Testis (tissue), 3 donors: Measurements from ENCODE around the gene ADSS1. TPM values are rescaled to one million over a fixed set of nuclear protein-coding genes. Genes with fewer than 3 reads are reported as not detected.

Source experiments
- DNase-seq: peaks from one replicate; pipeline ENCODE4 v3.0.0-alpha.2; 2019
- H3K27ac ChIP-seq, 2 donors: fragments of 200-600 bp; sonication (generic); one replicate each; pipeline ENCODE4 v1.5.1; 2019
- H3K27me3 ChIP-seq: fragments of 200-600 bp; sonication (generic); one replicate; pipeline ENCODE4 v1.5.1; 2019
- H3K36me3 ChIP-seq: fragments of 200-600 bp; sonication (generic); one replicate; pipeline ENCODE4 v1.5.1; 2017; ENCODE audit warnings: low read depth; ENCODE audit errors: missing control alignments
- H3K4me1 ChIP-seq: fragments of 200-600 bp; sonication (generic); one replicate; pipeline ENCODE4 v1.5.1; 2019
- H3K4me3 ChIP-seq, 2 donors: fragments of 200-600 bp; sonication (generic); one replicate each; pipeline ENCODE4 v1.5.1; 2017 to 2019
- H3K9me3 ChIP-seq: fragments of 200-600 bp; sonication (generic); one replicate; pipeline ENCODE4 v1.5.1; 2017
- CTCF ChIP-seq, 3 experiments: fragments of 450-650 bp in 2 of 3; fragments of 200-600 bp in 1 of 3; sonication (generic) in 1 of 3; IDR thresholded peaks; one replicate each; pipeline ENCODE4 v1.5.1; 2016 to 2019; ENCODE audit warnings: antibody characterized with exemption in 3 of 3, mild to moderate bottlenecking in 2 of 3, moderate library complexity in 1 of 3
- POLR2A ChIP-seq: fragments of 450-650 bp; IDR thresholded peaks from one replicate; pipeline ENCODE4 v1.6.1; 2017; ENCODE audit warnings: antibody characterized with exemption, mild to moderate bottlenecking, moderate library complexity
- WGBS, 2 donors: methylation state at CpG; one replicate each; pipeline ENCODE4 v1.1.5; 2018; 5-methylcytosine and 5-hydroxymethylcytosine counted together
- intact Hi-C: fragments of 100-400 bp; cut with DNase I; formaldehyde crosslinking; loops from one replicate; pipeline ENCODE4 v1.15.1; 2023; ENCODE audit warnings: low total_unique reads
- polyA plus RNA-seq: library from polyadenylated mRNA; stranded (reverse); fragments of 350-450 nt; fragmentation: Illumina TruSeq; extraction: RNeasy Lipid Tissue Mini Kit (QIAGEN cat#74804); gene quantifications from one replicate; pipeline ENCODE4 v1.2.3, GENCODE V29; 2014; ENCODE audit warnings: low read depth, low replicate concordance; ENCODE audit not compliant: insufficient read depth
- total RNA-seq, 2 donors: library from RNA; depleted of rRNA; stranded (reverse); fragments of >200 nt; gene quantifications; one replicate each; pipeline ENCODE4 v1.2.3, GENCODE V29; 2016

ADSS1 gene
- total and polyA plus RNA-seq, 3 donors from 2014 or later = 48.7 to 79.6 (median 79.4) TPM

- WGBS, 2 donors = 50 to 58% methylated on average over 18 to 26 of the region's 26 CpGs
- Histone ChIP-seq H3K27me3 (no peaks in the 10 kb centered on the region), H3K27ac (peak overlapping the region; percentile 35 to 71), H3K4me1 (peaks cover 45% of the 10 kb centered on the region), H3K9me3 (no peaks in the 10 kb centered on the region), H3K4me3 (no peak overlapping the region), H3K36me3 (no peaks in the 10 kb centered on the region)
- intact Hi-C loops = no loop called here
- TF ChIP-seq POLR2A (no peak), CTCF (IDR thresholded peaks at IDR 0.05) (no peak)
- peak; percentile 59 for DNase-seq
These were observed 43.0 kb upstream of the ADSS1 start for GRCh38 chr14:104680806-104681688.

GRCh38 chr14:104681689-104682074 lies 42.3 kb upstream of the ADSS1 start:
- DNase-seq = peak; percentile 79
- Histone ChIP-seq H3K4me3 (no peak overlapping the region), H3K36me3 (no peaks in the 10 kb centered on the region), H3K27ac (peak overlapping the region; percentile 35 to 71), H3K27me3 (no peaks in the 10 kb centered on the region), H3K4me1 (peaks cover 45% of the 10 kb centered on the region), H3K9me3 (no peaks in the 10 kb centered on the region)
- 33 to 63% methylated on average over 11 of the region's 11 CpGs for WGBS, 2 donors
- intact Hi-C loops = no loop called here
- TF ChIP-seq POLR2A = no peak
- no peak for TF ChIP-seq CTCF (IDR thresholded peaks at IDR 0.05)

- WGBS, 2 donors = 68 to 78% methylated on average over 12 of the region's 12 CpGs
- DNase-seq = no peak
- peak overlapping the region in 1 of 2 donors; percentile 71 for H3K27ac ChIP-seq
- no peaks in the 10 kb centered on the region for H3K27me3 ChIP-seq
- H3K36me3 ChIP-seq = no peaks in the 10 kb centered on the region
- no peak for TF ChIP-seq CTCF (IDR thresholded peaks at IDR 0.05)
- TF ChIP-seq POLR2A = no peak
- intact Hi-C loops = no loop called here
- H3K9me3 ChIP-seq = no peaks in the 10 kb centered on the region
- H3K4me1 ChIP-seq = peaks cover 40% of the 10 kb centered on the region
- no peak overlapping the region for H3K4me3 ChIP-seq
These were observed 41.9 kb upstream of the ADSS1 start for GRCh38 chr14:104682107-104682593.

GRCh38 chr14:104683653-104684448 lies 40.2 kb upstream of the ADSS1 start:
- Histone ChIP-seq H3K4me3 (no peak overlapping the region), H3K27ac (no peak overlapping the region), H3K9me3 (no peaks in the 10 kb centered on the region), H3K27me3 (no peaks in the 10 kb centered on the region), H3K36me3 (no peaks in the 10 kb centered on the region), H3K4me1 (peaks cover 43% of the 10 kb centered on the region)
- 85 to 89% methylated on average over 18 to 22 of the region's 22 CpGs for WGBS, 2 donors
- intact Hi-C loops = no loop called here
- TF ChIP-seq POLR2A = no peak
- TF ChIP-seq CTCF (IDR thresholded peaks at IDR 0.05) = no peak
- DNase-seq = no peak
